GM10266 (cell line): ENCODE data around the gene SATB2.

Experiments used
- DNase-seq: peaks from one replicate; pipeline ENCODE4 v3.0.0; 2012; ENCODE audit errors: extremely low spot score
- TF ChIP-seq, protein P1 (sequence below): IDR thresholded peaks from 2 replicates; pipeline ENCODE4 v1.5.1; 2012; ENCODE audit warnings: mild to moderate bottlenecking, low read depth; ENCODE audit not compliant: control insufficient read depth, insufficient read depth; ENCODE audit errors: missing control alignments

SATB2 gene

DNA sequence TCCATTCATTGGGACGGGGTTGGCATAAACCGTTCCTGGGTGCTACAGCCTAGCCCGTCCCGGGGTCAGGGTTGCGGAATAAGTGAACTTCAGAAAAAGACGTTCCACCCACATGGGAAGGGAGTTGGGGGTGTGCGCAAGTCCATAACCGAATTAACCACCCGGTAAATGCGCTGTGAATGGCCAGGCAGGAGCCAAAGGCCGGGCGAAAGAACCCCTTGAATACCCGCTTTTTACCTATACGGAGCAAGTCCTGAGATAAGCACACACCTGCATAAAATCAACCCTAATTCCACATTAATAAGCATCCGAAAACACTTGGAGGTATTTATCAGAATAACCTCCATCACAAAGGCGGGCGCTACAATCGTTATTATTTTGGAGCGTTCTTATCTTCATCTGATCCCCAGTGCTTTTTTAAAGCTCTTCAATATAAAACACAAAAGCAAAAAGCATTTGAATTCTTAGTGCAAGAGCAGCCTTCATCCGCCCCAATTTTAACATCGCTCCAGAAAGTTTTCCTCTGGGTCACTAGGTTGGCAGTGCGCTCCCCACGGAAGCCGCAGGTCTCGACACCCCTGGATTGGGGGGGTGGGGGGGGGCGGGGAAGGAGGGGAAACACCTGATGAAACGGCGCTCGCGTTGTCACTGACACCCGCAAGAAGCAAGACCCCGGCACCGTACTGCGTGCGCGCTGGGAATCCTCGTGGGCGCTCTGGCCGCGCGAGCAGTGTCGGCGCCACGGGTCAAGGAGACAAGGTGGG lies 1.2 kb downstream of the SATB2 start:
- DNase-seq: no peak
- TF ChIP-seq, protein P1, sequence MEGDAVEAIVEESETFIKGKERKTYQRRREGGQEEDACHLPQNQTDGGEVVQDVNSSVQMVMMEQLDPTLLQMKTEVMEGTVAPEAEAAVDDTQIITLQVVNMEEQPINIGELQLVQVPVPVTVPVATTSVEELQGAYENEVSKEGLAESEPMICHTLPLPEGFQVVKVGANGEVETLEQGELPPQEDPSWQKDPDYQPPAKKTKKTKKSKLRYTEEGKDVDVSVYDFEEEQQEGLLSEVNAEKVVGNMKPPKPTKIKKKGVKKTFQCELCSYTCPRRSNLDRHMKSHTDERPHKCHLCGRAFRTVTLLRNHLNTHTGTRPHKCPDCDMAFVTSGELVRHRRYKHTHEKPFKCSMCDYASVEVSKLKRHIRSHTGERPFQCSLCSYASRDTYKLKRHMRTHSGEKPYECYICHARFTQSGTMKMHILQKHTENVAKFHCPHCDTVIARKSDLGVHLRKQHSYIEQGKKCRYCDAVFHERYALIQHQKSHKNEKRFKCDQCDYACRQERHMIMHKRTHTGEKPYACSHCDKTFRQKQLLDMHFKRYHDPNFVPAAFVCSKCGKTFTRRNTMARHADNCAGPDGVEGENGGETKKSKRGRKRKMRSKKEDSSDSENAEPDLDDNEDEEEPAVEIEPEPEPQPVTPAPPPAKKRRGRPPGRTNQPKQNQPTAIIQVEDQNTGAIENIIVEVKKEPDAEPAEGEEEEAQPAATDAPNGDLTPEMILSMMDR: no peak

DNA sequence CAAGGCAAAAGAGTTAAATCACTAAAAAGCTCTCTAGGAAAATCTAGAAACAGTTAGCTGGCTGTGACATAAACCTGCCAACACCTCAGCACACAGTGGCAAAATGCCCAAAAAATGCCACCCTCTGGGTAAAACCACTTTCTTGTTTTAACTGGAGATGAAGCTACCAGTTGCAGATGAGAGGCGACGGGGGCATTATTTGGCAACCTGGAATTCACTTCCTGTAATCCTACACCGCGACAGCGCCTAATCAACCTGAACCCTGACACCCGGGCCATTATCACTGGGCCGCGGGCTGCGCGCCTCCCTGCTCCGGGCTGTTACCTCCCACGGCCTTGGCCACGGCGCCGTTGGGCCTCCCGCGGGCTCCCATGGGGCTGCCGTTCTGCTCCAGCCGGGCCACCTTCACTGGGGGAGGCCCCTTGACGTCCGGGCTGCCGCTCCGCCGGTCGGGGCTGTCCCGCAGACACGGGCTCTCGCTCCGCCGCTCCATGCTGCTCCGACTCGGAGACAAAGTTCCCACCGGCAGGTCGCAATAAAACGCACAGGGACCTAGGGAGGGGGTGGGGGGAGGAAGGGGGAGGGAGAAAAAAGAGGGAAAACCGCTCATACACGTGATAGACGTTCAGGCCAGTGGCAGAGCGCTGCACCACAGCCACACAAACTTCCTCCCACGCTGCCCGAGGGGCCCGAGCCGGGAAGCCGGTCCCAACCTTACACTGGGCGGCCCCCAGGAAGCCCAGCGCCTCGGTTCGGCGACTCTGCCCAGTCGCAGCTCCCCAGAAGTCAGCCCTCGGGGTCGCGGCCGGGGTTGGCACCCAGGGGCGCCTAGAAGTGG lies 2.0 kb downstream of the SATB2 start:
- DNase-seq: no peak
- TF ChIP-seq, protein P1: no peak

DNA sequence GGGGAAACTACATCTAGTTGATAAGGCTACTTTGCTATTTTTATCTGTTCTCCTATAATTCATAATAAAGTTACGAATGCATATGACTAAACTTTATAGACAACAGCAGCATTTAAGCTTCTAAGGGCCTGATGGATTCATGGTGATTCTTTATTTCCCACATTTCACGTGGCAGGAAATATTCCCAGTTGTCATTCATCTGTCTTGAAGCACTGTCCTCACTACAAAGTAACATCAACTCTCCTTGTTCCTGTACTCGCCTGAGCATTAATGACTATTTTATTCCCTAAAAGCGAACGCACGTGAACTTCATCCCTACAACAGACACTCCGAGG lies 2.6 kb downstream of the SATB2 start:
- TF ChIP-seq, protein P1: no peak

DNA sequence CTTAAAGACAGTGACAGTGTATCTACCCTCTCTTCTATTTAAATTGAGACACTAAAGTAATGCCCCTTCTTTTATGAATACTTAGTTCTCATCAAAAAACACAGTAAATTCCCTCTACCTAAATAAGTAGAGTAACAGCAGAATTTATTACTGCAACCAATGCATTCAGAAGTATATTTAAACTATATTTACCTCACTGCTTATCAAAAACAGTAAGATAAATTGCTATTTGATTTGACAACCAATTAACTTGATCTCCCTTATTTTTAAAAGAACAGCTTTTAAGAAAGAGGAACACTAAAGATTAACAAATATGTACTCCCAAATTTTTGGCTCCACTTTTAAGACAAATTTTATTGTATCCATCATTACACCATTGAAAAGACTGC lies 4.8 kb downstream of the SATB2 start:
- DNase-seq: no peak
- TF ChIP-seq, protein P1: no peak

More for the DNA sequence above, 2.6 kb downstream of the SATB2 start:
- DNase-seq: no peak

DNA sequence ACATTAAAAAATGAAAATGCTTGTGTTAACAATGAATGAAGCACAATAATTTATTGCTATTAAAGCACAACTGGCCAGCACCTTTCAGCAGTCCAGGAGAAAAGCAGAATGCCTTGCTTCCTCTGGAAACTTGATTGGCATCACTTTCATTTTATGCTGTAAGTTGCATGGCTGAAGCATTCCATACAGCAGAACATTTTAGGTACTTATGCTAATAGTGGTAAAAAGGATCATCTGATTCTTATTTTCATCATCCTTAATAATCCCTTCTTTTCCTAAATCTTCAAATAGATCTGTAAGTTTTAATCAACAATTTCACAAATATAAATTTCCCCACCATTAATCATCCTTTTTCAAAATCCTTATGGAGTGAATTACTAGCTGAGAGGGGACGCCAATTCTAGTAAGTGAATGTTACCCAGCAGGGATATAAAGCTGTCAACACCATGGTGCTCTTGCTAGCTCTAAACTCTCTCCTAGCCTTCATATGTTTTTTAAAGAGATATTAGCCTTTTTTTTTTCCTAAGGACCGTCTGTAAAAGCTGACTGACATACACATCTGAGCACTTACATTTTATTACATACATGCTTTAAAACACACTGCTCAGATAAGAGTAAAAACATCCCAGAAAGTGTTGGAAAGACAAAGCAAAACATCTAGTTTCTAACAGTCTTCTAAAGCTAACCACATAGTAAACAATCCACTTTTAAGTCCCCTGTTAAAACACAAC lies 5.3 kb downstream of the SATB2 start:
- TF ChIP-seq, protein P1: no peak
- no peak for DNase-seq

DNA sequence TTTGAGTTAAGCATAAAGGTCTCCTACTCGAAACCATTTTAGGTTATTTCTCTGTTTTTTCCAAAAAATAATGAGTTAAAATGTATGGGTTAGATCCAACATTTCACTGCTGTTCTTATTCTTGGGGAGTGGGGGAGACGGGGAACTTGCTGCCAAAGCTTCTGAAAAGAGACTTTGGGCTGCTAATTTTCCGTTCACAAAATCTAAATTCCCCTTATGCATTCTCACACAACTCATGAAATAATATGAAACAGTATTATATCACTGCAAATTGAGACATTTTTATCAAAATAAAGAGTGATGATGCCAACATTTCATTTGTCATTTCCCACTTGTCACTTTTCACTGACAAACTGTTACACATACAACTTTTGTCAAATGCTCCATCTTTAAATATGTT lies 7.8 kb downstream of the SATB2 start:
- no peak for DNase-seq
- TF ChIP-seq, protein P1: no peak
